Lower leg skin (tissue), 3 donors: ENCODE results near the gene KCNS3.

Source experiments
- POLR2A ChIP-seq, 2 donors: fragments of 450-650 bp; IDR thresholded peaks; one replicate each; pipeline ENCODE4 v1.6.1; 2016 to 2017; ENCODE audit warnings: antibody characterized with exemption in 2 of 2, mild to moderate bottlenecking in 1 of 2, moderate library complexity in 1 of 2
- TF ChIP-seq, protein P1 (sequence below), 3 donors: fragments of 450-650 bp; IDR thresholded peaks; one replicate each; pipeline ENCODE4 v1.5.1; 2016; ENCODE audit warnings: antibody characterized with exemption in 3 of 3, mild to moderate bottlenecking in 3 of 3, moderate library complexity in 2 of 3

GRCh38 chr2:17959356-17959755, 80.9 kb downstream of the KCNS3 start:
- no peak for TF ChIP-seq POLR2A (IDR thresholded peaks at IDR 0.05)
- TF ChIP-seq, protein P1, sequence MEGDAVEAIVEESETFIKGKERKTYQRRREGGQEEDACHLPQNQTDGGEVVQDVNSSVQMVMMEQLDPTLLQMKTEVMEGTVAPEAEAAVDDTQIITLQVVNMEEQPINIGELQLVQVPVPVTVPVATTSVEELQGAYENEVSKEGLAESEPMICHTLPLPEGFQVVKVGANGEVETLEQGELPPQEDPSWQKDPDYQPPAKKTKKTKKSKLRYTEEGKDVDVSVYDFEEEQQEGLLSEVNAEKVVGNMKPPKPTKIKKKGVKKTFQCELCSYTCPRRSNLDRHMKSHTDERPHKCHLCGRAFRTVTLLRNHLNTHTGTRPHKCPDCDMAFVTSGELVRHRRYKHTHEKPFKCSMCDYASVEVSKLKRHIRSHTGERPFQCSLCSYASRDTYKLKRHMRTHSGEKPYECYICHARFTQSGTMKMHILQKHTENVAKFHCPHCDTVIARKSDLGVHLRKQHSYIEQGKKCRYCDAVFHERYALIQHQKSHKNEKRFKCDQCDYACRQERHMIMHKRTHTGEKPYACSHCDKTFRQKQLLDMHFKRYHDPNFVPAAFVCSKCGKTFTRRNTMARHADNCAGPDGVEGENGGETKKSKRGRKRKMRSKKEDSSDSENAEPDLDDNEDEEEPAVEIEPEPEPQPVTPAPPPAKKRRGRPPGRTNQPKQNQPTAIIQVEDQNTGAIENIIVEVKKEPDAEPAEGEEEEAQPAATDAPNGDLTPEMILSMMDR (IDR thresholded peaks at IDR 0.05) = no peak
